Adrenal gland (tissue), 12 donors: ENCODE data around the gene ADAMTS12. TPM values are rescaled to one million over a fixed set of nuclear protein-coding genes. Genes with fewer than 3 reads are reported as not detected.

Experiments
- DNase-seq, 7 donors: peaks; one replicate each; pipeline ENCODE4 v3.0.0-alpha.2; 2019 to 2020
- H3K27ac ChIP-seq, 5 donors: fragments of 200-600 bp; sonication (generic) in 4 of 5; 1 replicate in 3 of 5; 2 replicates in 2 of 5; pipeline versions ENCODE4 v1.5.1 to v1.8.0; 2016 to 2020; ENCODE audit warnings: mild to moderate bottlenecking in 1 of 5
- H3K27me3 ChIP-seq: fragments of 200-600 bp; 2 replicates; pipeline ENCODE4 v1.8.0; 2021
- H3K36me3 ChIP-seq, 2 donors: fragments of 200-600 bp; replicated peaks in 1 of 2; 1 replicate in 1 of 2; 2 replicates in 1 of 2; pipeline versions ENCODE4 v1.5.1 to v1.8.0; 2018 to 2022
- H3K4me1 ChIP-seq, 2 donors: fragments of 200-600 bp; replicated peaks in 1 of 2; 1 replicate in 1 of 2; 2 replicates in 1 of 2; pipeline versions ENCODE4 v1.5.1 to v1.8.0; 2018 to 2021
- H3K4me3 ChIP-seq, 4 donors: fragments of 200-600 bp; sonication (generic) in 3 of 4; one replicate each; pipeline ENCODE4 v1.5.1; 2016 to 2018
- H3K9me3 ChIP-seq, 3 donors: fragments of 200-600 bp; sonication (generic) in 1 of 3; replicated peaks in 1 of 3; 1 replicate in 2 of 3; 2 replicates in 1 of 3; pipeline versions ENCODE4 v1.5.1 to v1.8.0; 2016 to 2021
- POLR2A ChIP-seq, 2 donors: fragments of 450-650 bp; IDR thresholded peaks; one replicate each; pipeline ENCODE4 v1.6.1; 2017; ENCODE audit warnings: antibody characterized with exemption in 2 of 2, mild to moderate bottlenecking in 2 of 2, moderate library complexity in 1 of 2
- WGBS, 4 donors: extraction: QIAGEN DNeasy Blood & Tissue Kit in 2 of 4; methylation state at CpG; one replicate each; pipeline versions ENCODE4 v1.1.5 to v1.1.7; 2013 to 2017; 5-methylcytosine and 5-hydroxymethylcytosine counted together
- intact Hi-C, 2 donors: fragments of 100-400 bp; cut with DNase I; formaldehyde crosslinking; loops; one replicate each; pipeline versions ENCODE4 v1.14.1 to v1.15.0; 2022 to 2023
- polyA plus RNA-seq, 3 donors: library from polyadenylated mRNA; stranded (reverse); fragments of 200-250 nt in 2 of 3; fragments of 350-450 nt in 1 of 3; fragmentation: Illumina TruSeq in 1 of 3; extraction: RNeasy Lipid Tissue Mini Kit (QIAGEN cat#74804) in 1 of 3; gene quantifications; one replicate each; pipeline ENCODE4 v1.2.3, GENCODE V29; 2013 to 2014
- total RNA-seq, 9 donors: library from RNA; depleted of rRNA in 4 of 9; stranded (reverse); fragments of >200 nt in 4 of 9; fragments of 120-200 nt in 1 of 9; fragmentation: NEBNext Ultra II Directional in 1 of 9; extraction: Animal tissue kit (Norgen Biotek cat#: 25700) in 1 of 9; gene quantifications; one replicate each; pipeline versions ENCODE4 v1.1.0 to v1.2.4, GENCODE V29; 2013 to 2023
- TF ChIP-seq, protein P1 (sequence below), 6 experiments: fragments of 450-650 bp in 4 of 6; fragments of 200-600 bp in 2 of 6; sonication (generic) in 1 of 6; IDR thresholded peaks; 1 replicate in 5 of 6; 2 replicates in 1 of 6; pipeline versions ENCODE4 v1.5.1 to v1.8.0; 2016 to 2021; ENCODE audit warnings: antibody characterized with exemption in 6 of 6, mild to moderate bottlenecking in 2 of 6, moderate library complexity in 1 of 6
- donor health status: healthy with polysubstance abuse.
- donor health status: Bipolar disorder and iron deficiency.
- donor health status: DM: yes; HTN: yes; CAD: no.
- donor health status: DM: no; HTN: no; CAD: no.
- donor health status: DM: no; HTN: no; CAD: no.
- donor health status: DM: yes; HTN: yes; CAD: no.

ADAMTS12 gene
- total and polyA plus RNA-seq, 12 donors, result 1.9 to 76.1 (median 10.5) TPM

DNA sequence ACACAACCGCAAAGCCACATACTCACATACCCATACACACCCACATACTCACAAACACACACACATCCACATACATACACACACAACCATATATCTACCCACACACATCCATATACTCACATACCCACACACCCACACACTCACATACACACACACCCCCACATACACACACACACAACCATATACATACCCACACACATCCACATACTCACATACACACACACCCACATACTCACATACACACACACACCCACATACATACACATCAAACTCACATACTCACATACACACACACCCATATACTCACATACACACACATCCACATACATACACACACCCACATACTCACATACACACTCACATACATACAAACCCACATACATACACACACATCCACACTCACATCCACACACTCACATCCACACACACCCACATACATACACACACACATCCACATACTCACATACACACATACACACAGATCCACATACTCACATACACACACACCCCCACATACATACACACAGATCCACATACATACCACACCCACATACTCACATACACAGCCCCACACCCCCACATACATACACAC is 220.0 kb downstream of the ADAMTS12 start:
- Histone ChIP-seq H3K4me1 (no peaks in the 10 kb centered on the region), H3K36me3 (no peaks in the 10 kb centered on the region), H3K27me3 (no peaks in the 10 kb centered on the region), H3K4me3 (no peak overlapping the region), H3K27ac (no peak overlapping the region), H3K9me3 (no peaks in the 10 kb centered on the region)
- 92 to 100% (median 97%) methylated on average over 1 of the region's 1 CpG for WGBS, 4 donors
- DNase-seq, result no peak
- TF ChIP-seq, protein P1, sequence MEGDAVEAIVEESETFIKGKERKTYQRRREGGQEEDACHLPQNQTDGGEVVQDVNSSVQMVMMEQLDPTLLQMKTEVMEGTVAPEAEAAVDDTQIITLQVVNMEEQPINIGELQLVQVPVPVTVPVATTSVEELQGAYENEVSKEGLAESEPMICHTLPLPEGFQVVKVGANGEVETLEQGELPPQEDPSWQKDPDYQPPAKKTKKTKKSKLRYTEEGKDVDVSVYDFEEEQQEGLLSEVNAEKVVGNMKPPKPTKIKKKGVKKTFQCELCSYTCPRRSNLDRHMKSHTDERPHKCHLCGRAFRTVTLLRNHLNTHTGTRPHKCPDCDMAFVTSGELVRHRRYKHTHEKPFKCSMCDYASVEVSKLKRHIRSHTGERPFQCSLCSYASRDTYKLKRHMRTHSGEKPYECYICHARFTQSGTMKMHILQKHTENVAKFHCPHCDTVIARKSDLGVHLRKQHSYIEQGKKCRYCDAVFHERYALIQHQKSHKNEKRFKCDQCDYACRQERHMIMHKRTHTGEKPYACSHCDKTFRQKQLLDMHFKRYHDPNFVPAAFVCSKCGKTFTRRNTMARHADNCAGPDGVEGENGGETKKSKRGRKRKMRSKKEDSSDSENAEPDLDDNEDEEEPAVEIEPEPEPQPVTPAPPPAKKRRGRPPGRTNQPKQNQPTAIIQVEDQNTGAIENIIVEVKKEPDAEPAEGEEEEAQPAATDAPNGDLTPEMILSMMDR (IDR thresholded peaks at IDR 0.05), result no peak
- TF ChIP-seq POLR2A (IDR thresholded peaks at IDR 0.05), result no peak
- intact Hi-C loops, result no loop called here

DNA sequence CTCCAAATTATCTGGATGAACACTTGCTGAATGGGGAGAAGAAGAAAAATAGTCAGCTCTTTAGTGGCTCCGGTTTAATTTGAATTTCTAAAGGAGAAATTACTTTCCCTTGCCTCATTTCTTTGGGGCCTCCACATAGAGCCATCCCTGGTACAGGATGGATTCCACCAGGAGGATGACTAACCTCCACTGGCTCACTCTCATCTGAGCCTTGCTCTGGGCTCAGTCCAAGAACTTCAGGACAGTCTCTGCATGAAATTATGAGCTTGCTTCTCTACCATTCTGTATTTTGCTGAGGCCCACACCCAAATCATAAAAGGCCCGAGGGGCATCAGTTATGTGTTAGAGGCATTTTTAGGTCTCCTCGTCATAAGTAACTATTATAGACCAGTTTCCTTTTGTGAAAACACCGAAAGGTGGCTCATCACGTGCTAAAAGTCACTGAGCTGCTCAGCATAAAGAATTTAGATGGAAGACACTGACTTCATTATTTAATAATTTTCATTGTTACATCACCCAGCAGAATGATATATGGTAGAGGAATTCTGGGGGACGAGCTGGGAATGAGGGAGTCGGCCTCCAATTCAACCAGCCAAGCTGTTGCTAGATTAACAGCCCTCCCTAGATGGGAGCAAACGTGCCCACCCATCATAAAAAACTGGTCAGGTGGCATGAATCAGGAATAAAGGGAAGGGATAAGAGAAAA is 228.9 kb downstream of the ADAMTS12 start:
- H3K4me1 ChIP-seq, result no peaks in the 10 kb centered on the region
- DNase-seq, result no peak
- no peak overlapping the region for H3K27ac ChIP-seq
- no peaks in the 10 kb centered on the region for H3K9me3 ChIP-seq
- H3K27me3 ChIP-seq, result no peaks in the 10 kb centered on the region
- intact Hi-C loops, result no loop called here
- peaks cover 0 to 6% of the 10 kb centered on the region in 2 donors for H3K36me3 ChIP-seq
- TF ChIP-seq POLR2A (IDR thresholded peaks at IDR 0.05), result no peak
- TF ChIP-seq, protein P1 (IDR thresholded peaks at IDR 0.05), result no peak
- no peak overlapping the region for H3K4me3 ChIP-seq
- 82 to 92% (median 87%) methylated on average over 8 of the region's 8 CpGs for WGBS, 4 donors

DNA sequence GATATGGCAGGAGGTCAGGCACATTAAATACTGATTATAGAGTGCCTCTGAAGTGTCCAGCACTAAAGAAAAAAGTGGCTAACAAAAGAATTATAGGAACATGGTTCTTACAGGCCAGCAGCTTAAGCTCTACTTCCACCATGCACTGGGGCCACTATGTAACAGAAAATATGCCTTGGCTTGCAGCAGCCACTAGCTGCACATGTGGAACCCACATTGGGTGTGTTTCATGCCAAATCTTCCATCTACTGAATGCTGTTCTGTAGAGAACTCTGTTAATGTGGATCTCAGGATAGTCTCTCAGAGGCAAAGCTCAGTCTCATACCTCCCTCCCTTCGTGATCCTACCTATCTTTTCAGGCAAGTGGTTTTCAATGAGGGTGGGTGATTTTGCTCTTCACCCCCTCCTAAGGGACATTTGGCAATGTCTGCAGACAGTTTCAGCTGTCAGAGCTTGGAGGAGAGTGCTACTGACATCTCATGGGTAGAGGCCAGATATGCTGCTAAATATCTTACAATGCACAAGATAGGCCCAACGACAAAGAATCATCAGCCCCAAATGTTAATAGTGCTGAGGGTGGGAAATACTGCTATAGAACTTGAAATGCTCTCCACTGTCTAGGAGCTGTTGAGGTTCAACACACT is 232.1 kb downstream of the ADAMTS12 start:
- H3K27ac ChIP-seq, result no peak overlapping the region
- TF ChIP-seq, protein P1 (IDR thresholded peaks at IDR 0.05), result no peak
- no peak for TF ChIP-seq POLR2A (IDR thresholded peaks at IDR 0.05)
- DNase-seq, result no peak
- WGBS, 4 donors, result 80 to 93% (median 91%) methylated on average over 1 to 2 of the region's 2 CpGs
- intact Hi-C loops, result no loop called here
- H3K27me3 ChIP-seq, result no peaks in the 10 kb centered on the region
- H3K9me3 ChIP-seq, result no peaks in the 10 kb centered on the region
- no peak overlapping the region for H3K4me3 ChIP-seq
- H3K36me3 ChIP-seq, result peaks cover 0 to 9% of the 10 kb centered on the region in 2 donors
- H3K4me1 ChIP-seq, result no peaks in the 10 kb centered on the region

DNA sequence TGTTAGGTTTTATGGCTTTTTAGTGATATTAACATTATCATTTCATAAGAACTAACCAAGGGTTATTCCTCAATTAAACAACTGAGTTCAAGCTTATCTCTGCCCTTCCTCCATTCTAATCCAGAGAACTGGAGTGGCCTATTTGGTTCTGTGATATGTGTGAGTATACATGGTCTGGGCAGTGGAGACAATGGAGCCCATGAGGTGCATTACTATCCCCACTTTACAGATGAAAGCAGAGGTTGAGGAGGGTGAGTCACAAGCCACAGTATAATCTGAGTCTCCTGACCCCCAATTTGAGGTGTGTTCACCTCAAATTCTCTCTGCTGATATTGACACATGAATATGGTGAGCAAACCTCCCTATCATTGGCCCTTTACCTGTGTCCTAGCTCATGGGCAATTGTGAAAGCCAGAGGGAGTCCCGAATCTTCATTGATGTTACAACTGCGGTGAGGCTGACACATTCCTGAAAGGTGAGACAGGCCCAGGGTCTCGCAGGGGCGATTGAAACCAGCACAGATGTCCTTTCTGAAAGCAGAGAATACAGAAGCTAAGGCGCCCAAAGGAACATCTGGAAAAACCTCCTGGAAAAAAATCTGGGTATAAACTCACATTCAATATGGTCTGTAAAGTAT is 233.9 kb downstream of the ADAMTS12 start:
- Histone ChIP-seq H3K27ac (no peak overlapping the region), H3K36me3 (peaks cover 0 to 9% of the 10 kb centered on the region in 2 donors), H3K4me3 (no peak overlapping the region), H3K4me1 (no peaks in the 10 kb centered on the region), H3K9me3 (no peaks in the 10 kb centered on the region), H3K27me3 (no peaks in the 10 kb centered on the region)
- no peak for TF ChIP-seq POLR2A (IDR thresholded peaks at IDR 0.05)
- TF ChIP-seq, protein P1 (IDR thresholded peaks at IDR 0.05), result no peak
- intact Hi-C loops, result no loop called here
- no peak for DNase-seq
- 82 to 94% (median 87%) methylated on average over 5 of the region's 5 CpGs for WGBS, 4 donors
